IPS-18c (cell line): Measurements from ENCODE around the gene RNF5.
A peak's percentile ranks its signal among the peaks of the same experiment; 100 is the strongest.
"Not testable (repeated sequence)": the region's sequence is repeated elsewhere in the genome, so short reads cannot be mapped to it uniquely, and the experiment has no call there.

ENCODE experiments used
- H3K4me3 ChIP-seq: 2 replicates; pipeline ENCODE4 v1.7.0; 2013; ENCODE audit warnings: low read depth, mild to moderate bottlenecking, low read length, moderate library complexity; ENCODE audit not compliant: insufficient read depth
- H3K9me3 ChIP-seq: one replicate; pipeline ENCODE4 v1.6.1; 2013; ENCODE audit warnings: mild to moderate bottlenecking, low read length, moderate library complexity; ENCODE audit not compliant: control insufficient read depth, insufficient read depth

RNF5 gene

GRCh38 chr6:32183030-32183429, 4.8 kb downstream of the RNF5 start:
- no peaks in the 10 kb centered on the region for H3K9me3 ChIP-seq
- H3K4me3 ChIP-seq, result no peak overlapping the region

GRCh38 chr6:32183483-32184083, 5.4 kb downstream of the RNF5 start:
- Histone ChIP-seq H3K4me3 (no peak overlapping the region), H3K9me3 (no peaks in the 10 kb centered on the region)

DNA sequence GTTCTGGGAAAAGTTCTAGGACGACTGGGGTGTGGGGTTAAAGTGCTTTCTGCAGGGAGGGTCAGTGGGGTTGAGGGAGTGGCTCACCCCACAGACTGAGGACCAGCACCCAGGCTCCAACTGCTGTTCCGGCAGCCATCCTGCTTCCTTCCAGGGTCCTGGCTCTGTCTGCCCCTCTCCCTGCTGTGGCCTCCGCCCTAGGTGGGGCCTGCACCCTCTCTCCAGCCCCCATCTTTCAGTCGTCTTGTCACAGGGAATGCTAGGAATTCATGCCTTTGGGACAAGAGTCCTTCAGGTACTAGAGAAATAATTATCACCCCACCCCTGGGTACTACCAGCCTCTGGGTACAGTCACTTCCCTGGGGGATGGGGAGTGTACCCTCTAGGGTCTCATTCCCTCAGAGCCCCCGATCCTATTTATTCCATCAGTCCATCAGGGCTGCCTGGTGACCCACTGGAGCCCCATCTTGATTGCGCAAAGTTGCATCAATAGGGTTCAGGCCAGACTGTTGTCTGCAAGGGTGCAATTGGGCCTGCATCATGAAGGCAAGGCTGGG, 6.0 kb downstream of the RNF5 start, which contains the start of gene AGER:
TSS of gene AGER (minus strand) at position 170 of the 557 bp plus-strand sequence. CDS start at position 139, 31 bp downstream.
- Histone ChIP-seq H3K9me3 (no peaks in the 10 kb centered on the region), H3K4me3 (no peak within 1 kb of the TSS)

DNA sequence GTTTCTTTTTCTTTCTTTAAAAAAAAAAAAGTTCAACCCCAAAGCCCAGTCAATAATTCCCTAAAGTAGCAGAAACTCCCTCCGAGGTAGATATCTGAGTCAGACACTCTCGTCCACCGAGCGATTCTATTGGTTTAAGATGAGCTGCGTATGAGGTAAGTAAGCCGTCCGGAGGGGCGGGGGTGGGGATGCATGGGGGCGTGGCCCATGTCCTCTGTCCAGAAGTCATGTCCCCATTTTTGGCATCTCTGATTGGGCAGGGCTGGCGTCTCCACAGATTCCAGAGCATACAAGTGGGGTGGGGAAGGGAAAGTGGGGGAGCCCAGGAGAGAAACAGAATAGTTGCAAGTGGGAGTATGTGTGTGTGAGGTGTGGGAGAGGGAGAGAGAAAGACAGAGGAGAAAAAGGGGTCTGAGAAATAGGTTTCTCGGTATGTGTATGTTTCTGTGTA, 7.5 kb downstream of the RNF5 start:
- not testable (repeated sequence) for H3K9me3 ChIP-seq, H3K4me3 ChIP-seq

- not testable (repeated sequence) for H3K9me3 ChIP-seq, H3K4me3 ChIP-seq
Measured at GRCh38 chr6:32186151-32186840, 8.1 kb downstream of the RNF5 start.

GRCh38 chr6:32187009-32187709, 9.0 kb downstream of the RNF5 start:
- no peaks in the 10 kb centered on the region for H3K9me3 ChIP-seq
- no peak overlapping the region for H3K4me3 ChIP-seq

DNA sequence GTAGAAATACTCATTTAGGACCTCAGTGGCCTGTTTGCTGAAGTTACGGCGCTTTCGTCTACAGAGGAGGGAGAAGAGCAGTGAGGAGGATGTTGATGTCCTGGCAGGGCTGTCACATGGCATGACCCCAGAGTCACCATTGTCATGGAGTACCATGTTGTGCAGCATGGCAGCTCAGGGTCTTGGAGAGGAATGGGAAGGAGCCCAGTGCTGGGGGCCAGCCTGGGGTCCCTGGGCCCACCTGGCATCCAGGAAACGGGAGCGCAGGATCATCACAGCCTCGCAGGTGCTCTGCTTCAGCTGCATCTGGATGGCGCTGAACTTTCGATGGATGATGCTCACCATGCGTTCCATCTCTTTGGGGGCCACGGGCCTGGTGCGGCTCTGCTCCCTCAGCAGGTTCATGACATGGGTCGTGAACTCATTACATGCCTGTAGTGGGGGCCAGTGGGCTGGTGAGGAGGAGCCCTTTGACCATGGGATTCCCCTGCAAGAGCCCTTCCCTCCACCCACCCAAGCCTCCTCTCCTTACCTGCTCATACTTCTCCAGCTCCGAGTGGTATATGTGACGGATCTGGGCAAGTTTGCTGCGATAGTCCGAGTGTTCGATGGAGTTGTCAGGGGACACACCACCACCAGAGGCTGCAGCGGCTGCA, 9.6 kb downstream of the RNF5 start:
- not testable (repeated sequence) for H3K4me3 ChIP-seq, H3K9me3 ChIP-seq

GRCh38 chr6:32188381-32189068, 10.3 kb downstream of the RNF5 start:
- H3K9me3 ChIP-seq, result no peaks in the 10 kb centered on the region
- peak overlapping the region; percentile 70 for H3K4me3 ChIP-seq

DNA sequence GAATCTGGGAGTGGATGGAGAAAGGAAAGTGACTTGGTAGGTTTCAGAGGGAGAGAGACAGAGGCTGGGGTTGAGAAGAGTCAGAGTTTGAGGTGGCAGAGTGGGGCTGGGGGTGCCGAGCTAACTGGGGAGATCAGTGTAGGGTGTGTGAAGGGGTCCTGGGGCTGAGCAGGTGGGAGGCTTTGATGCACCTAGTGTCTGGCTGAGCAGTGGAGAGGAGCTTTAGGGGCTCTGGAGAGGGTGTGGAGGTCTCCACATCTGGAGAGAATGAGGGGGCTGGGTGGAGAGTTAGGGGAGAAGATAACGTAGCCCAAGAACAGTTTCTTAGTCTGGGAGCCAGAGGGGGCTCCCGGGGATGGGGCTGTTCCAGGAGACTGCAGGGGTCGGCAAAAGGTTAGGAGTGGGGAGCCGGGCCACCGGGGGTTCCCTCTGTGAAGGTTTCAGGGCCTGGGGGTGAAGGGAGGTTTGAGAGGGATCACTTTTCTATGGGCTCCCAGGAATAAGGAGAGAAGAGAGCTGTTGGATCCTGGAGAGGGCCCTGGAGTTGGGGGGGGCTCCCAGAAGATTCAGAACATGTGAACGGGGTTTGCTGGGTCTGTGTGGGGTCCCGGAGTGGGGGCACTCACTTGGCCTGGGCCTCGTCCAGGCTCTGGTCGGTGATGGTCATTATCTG, 11.0 kb downstream of the RNF5 start:
- Histone ChIP-seq H3K9me3 (no peaks in the 10 kb centered on the region), H3K4me3 (peak overlapping the region; percentile 70)

DNA sequence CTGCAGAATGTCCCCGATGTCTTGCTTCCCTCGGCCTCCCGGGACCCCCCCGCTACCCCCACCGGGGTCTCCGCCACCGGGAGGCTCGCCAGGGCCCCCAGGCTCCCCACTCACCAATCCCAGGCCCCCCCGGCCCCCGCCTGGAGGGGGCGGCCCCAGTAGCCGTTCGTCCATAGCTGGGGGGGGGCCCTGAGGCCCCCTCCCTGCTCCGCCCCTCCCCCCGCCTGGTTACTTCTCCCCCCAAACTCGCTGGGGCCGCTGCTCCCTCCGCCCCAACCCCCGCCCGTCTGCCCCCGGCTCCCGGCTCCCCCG, 11.5 kb downstream of the RNF5 start:
- Histone ChIP-seq H3K9me3 (no peaks in the 10 kb centered on the region), H3K4me3 (peak overlapping the region; percentile 70)

GRCh38 chr6:32190054-32190851, 12.0 kb downstream of the RNF5 start, which contains the start of gene PBX2:
TSS of gene PBX2 (minus strand) at chr6:32190202. CDS start at chr6:32189915, 287 bp downstream.
- peak within 1 kb of the TSS; percentile 70 for H3K4me3 ChIP-seq

DNA sequence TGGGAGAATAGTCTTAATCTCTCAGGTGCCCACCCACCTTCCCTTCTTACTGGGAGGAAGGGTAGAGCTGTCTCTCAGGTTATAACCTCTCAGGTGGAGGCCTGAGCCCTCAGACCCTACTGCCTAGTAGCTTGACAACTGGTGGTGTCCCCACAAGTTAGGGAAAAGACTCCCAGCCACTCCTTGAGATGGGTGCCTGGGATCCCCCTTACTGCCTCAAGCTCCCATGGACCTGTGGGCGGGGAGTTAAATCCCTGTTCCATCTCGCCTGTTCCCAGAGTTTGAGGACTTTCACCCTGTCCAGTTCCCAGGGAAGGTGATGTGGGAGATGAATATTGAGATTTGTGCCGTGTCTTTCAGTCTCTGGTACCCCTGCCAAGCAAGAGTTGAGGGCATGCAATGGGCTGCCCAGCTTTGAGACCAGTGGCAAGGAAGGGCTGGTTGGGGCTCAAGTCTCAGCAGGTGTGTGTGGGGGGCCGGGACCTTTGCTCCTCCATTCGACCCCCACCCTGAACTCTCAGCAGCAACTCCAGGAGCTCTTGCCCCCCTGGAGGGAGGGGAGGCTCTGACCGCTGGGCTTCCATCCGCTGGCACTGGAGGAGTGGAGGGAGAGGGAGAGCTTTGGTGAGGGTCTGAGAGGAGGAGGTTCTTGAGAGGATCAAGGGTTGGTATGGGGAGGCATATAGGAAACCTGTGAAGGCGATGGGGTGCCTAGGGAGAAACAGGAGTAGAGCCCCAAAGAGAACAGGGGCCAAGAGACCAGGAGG, 12.9 kb downstream of the RNF5 start:
- Histone ChIP-seq H3K4me3 (peak overlapping the region; percentile 15; the same call in 1 of the 2 replicates), H3K9me3 (no peaks in the 10 kb centered on the region)

More at GRCh38 chr6:32190054-32190851, 12.0 kb downstream of the RNF5 start, which contains the start of gene PBX2:
- no peaks in the 10 kb centered on the region for H3K9me3 ChIP-seq

DNA sequence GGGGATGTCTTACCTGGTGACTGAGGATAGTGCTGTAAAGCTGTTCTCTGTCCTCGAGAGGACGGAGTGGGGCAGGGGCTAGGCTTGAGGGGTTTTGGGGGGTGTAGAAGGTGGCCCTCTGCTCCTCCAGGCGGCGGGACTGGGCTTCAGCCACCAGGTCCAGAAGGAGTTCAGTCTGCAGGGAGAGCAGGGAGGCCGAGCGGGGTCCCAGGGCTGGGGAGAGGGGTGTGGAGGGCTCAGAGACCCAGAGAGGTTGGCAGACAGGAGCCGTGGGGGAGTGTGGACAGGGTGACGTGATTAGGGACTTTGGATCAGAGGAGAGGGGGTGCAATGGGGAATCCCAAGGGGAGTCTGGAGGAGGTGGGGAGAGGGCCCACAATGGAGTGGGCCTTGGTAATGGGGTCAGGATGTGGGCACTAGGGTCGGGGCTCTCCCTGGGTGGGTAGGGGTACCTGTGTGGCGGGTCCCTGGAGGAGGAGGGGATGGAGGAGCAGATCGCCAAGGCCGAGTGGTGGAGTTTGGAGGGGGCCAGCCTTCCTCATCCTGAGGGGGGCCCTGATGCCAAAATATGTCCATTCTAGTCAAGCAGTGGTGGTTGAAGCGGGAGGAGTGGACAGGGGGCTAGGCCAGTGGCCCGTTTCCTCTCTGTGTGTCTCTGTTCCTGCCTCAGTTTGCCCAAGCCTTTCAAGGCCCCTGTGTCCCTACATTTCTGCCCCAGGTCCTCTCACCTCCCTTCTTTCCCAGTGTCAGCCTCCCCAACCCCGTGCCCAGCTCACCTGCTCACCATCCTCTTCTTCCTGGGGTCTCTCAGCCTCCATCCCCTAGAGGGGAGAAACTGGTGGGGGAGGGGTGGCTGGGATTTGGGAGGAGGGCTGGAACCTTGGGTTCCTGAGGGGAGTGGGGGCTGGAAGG, 13.7 kb downstream of the RNF5 start:
- no peak overlapping the region; the same call in none of the 2 replicates for H3K4me3 ChIP-seq
- no peaks in the 10 kb centered on the region for H3K9me3 ChIP-seq

- no peak within 1 kb of the TSS; the same call in none of the 2 replicates for H3K4me3 ChIP-seq
- no peaks in the 10 kb centered on the region for H3K9me3 ChIP-seq
Measured at GRCh38 chr6:32192608-32193039, 14.4 kb downstream of the RNF5 start, which contains the start of gene GPSM3. TSS of gene GPSM3 (minus strand) at chr6:32192643. CDS start at chr6:32192513, 130 bp downstream.
